A673 (cell line): Measurements from ENCODE around the gene OR2Y1. TPM values are rescaled to one million over a fixed set of nuclear protein-coding genes. Genes with fewer than 3 reads are reported as not detected.
"Not testable (repeated sequence)": the region's sequence is repeated elsewhere in the genome, so short reads cannot be mapped to it uniquely, and the experiment has no call there.

Source experiments
- BruUV-seq: library from RNA; stranded (reverse); fragments of 400-500 nt; replicated peaks from 2 replicates; lab custom pipeline; 2021; lab: Mats Ljungman, UMichigan
- CTCF ChIA-PET: fragments of 300-600 bp; sonication (Branson Sonifier 250); formaldehyde crosslinking; loops from one replicate; lab custom pipeline; 2022; ENCODE audit warnings: antibody characterized with exemption; lab: Charles Lee
- POLR2A ChIA-PET: fragments of 300-600 bp; sonication (Branson Sonifier 250); formaldehyde crosslinking; loops from one replicate; lab custom pipeline; 2022; ENCODE audit warnings: antibody characterized with exemption; ENCODE audit not compliant: low non-redundant PET; lab: Charles Lee
- DNase-seq: peaks from one replicate; pipeline ENCODE4 v3.0.0-alpha.2; 2015; ENCODE audit warnings: low spot score
- H3K27ac ChIP-seq: fragments of 200-600 bp; sonication (generic); 2 replicates; pipeline ENCODE4 v1.5.1; 2016; ENCODE audit warnings: mixed run types, low read depth, mild to moderate bottlenecking, mixed read lengths, antibody characterized with exemption, low read length; ENCODE audit not compliant: poor library complexity, severe bottlenecking
- H3K27me3 ChIP-seq: fragments of 200-600 bp; sonication (generic); replicated peaks from 2 replicates; pipeline ENCODE4 v1.6.1; 2017; ENCODE audit warnings: mixed run types, low read depth, mild to moderate bottlenecking, mixed read lengths, antibody characterized with exemption, low read length; ENCODE audit not compliant: insufficient read depth, poor library complexity
- H3K36me3 ChIP-seq: fragments of 200-600 bp; sonication (generic); 2 replicates; pipeline ENCODE4 v1.6.1; 2016; ENCODE audit warnings: mixed run types, mild to moderate bottlenecking, mixed read lengths, antibody characterized with exemption, low read length; ENCODE audit not compliant: insufficient read depth, poor library complexity, severe bottlenecking
- H3K4me1 ChIP-seq: fragments of 200-600 bp; sonication (generic); 2 replicates; pipeline ENCODE4 v1.6.1; 2017; ENCODE audit warnings: mixed run types, mild to moderate bottlenecking, mixed read lengths, antibody characterized with exemption, low read length; ENCODE audit not compliant: insufficient read depth, poor library complexity, severe bottlenecking
- H3K4me3 ChIP-seq: fragments of 200-600 bp; sonication (generic); 2 replicates; pipeline ENCODE4 v1.5.1; 2016; ENCODE audit warnings: low read depth, mixed run types, mild to moderate bottlenecking, mixed read lengths, low read length; ENCODE audit not compliant: poor library complexity, severe bottlenecking
- H3K9me3 ChIP-seq: fragments of 200-600 bp; sonication (generic); 2 replicates; pipeline ENCODE4 v1.6.1; 2016; ENCODE audit warnings: mixed run types, low read depth, mild to moderate bottlenecking, mixed read lengths, antibody characterized with exemption, low read length; ENCODE audit not compliant: poor library complexity, severe bottlenecking
- EZH2 ChIP-seq: fragments of 200-600 bp; sonication (generic); IDR thresholded peaks from 2 replicates; pipeline ENCODE4 v1.6.1; 2017; ENCODE audit warnings: borderline replicate concordance, low read depth, mild to moderate bottlenecking, mixed read lengths, antibody characterized with exemption, low read length; ENCODE audit not compliant: poor library complexity, severe bottlenecking
- intact Hi-C: fragments of 100-400 bp; cut with micrococcal nuclease; formaldehyde crosslinking; loops from one replicate; pipeline ENCODE4 v1.10.0; 2022; ENCODE audit not compliant: unreplicated experiment
- total RNA-seq: library from RNA; stranded (reverse); gene quantifications from 2 replicates; pipeline ENCODE4 v1.2.3, GENCODE V29; 2021
- TF ChIP-seq, protein P1 (sequence below): fragments of 300-800, 200-600 bp; sonication (generic); conservative IDR thresholded peaks from 2 replicates; pipeline ENCODE4 v1.5.1; 2017; ENCODE audit warnings: low read depth, mild to moderate bottlenecking, antibody characterized with exemption, low read length, moderate library complexity, mixed read lengths

OR2Y1 gene
- total RNA-seq, 1 experiment from 2014 or later: not detected

DNA sequence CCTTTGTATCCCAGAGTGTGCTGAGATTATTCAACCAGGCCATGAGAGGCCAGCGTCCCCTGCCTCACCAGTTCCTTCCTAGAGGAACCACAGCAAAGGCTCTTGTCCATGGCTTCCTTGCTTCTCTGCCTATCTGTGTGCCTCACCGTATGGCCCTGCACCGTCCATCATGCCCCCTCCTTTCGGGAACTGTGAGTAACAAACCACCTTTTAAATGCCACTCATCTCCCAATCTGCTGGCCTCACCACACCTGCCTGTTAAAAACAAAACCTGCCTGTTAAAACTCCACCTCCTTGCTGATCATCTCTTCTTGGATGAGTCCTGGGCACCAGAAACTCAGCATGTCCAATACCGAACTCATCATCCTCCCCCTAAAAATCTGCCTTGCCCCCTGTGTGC, 4.4 kb upstream of the OR2Y1 start:
- no peaks in the 10 kb centered on the region for H3K4me1 ChIP-seq
- intact Hi-C loops: no loop called here
- TF ChIP-seq EZH2: no peak
- TF ChIP-seq, protein P1, sequence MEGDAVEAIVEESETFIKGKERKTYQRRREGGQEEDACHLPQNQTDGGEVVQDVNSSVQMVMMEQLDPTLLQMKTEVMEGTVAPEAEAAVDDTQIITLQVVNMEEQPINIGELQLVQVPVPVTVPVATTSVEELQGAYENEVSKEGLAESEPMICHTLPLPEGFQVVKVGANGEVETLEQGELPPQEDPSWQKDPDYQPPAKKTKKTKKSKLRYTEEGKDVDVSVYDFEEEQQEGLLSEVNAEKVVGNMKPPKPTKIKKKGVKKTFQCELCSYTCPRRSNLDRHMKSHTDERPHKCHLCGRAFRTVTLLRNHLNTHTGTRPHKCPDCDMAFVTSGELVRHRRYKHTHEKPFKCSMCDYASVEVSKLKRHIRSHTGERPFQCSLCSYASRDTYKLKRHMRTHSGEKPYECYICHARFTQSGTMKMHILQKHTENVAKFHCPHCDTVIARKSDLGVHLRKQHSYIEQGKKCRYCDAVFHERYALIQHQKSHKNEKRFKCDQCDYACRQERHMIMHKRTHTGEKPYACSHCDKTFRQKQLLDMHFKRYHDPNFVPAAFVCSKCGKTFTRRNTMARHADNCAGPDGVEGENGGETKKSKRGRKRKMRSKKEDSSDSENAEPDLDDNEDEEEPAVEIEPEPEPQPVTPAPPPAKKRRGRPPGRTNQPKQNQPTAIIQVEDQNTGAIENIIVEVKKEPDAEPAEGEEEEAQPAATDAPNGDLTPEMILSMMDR: no peak
- CTCF ChIA-PET: no interaction called here
- H3K4me3 ChIP-seq: no peak overlapping the region
- no peaks in the 10 kb centered on the region for H3K36me3 ChIP-seq
- no TSS peak for BruUV-seq
- H3K27ac ChIP-seq: no peak overlapping the region
- DNase-seq: no peak
- peaks cover 83% of the 10 kb centered on the region for H3K27me3 ChIP-seq
- POLR2A ChIA-PET: no interaction called here
- no peaks in the 10 kb centered on the region for H3K9me3 ChIP-seq

DNA sequence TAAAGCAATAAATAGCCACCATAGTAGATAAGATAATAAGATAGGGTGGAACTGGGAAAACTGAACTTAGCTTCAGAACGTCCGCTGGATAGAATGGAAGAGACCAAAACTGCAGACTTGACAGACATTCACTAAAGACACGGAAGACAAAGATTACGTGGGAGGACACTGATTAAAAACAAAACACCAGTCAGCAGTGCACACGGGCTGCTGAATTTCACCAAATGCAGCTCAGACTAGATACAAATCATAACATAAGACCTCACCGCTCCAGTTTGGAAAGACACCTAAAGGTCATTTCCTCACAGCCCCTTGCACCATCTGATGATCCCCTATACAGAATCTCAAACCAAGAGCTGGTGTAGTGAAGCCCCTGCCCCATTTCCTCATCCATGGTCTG, 2.9 kb upstream of the OR2Y1 start:
- DNase-seq: no peak
- TF ChIP-seq, protein P1: no peak
- no peak for TF ChIP-seq EZH2
- Histone ChIP-seq H3K36me3 (no peaks in the 10 kb centered on the region), H3K27me3 (peaks cover 89% of the 10 kb centered on the region), H3K4me3 (no peak overlapping the region), H3K4me1 (no peaks in the 10 kb centered on the region), H3K9me3 (no peaks in the 10 kb centered on the region), H3K27ac (no peak overlapping the region)
- CTCF ChIA-PET: no interaction called here
- POLR2A ChIA-PET: no interaction called here
- BruUV-seq: no TSS peak
- intact Hi-C loops: no loop called here

DNA sequence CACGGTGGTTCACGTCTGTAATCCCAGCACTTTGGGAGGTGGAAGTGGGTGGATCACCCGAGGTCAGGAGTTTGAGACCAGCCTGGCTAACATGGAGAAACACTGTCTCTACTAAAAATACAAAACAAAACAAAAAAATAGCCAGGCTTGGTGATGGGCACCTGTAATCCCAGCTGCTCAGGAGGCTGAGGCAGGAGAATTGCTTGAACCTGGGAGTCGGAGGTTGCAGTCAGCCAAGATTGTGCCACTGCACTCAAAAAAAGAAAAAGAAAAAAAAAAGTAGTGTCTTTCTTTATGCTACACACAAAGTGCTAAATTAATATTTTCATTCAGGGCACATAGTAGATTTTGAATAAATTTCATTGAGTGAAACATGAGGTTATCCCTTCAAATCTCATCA, 1.1 kb upstream of the OR2Y1 start:
- H3K27ac ChIP-seq, POLR2A ChIA-PET, H3K9me3 ChIP-seq, CTCF ChIA-PET, BruUV-seq, H3K36me3 ChIP-seq, H3K4me1 ChIP-seq, DNase-seq, intact Hi-C loops, H3K4me3 ChIP-seq: not testable (repeated sequence)
- H3K27me3 ChIP-seq: peaks cover 89% of the 10 kb centered on the region

DNA sequence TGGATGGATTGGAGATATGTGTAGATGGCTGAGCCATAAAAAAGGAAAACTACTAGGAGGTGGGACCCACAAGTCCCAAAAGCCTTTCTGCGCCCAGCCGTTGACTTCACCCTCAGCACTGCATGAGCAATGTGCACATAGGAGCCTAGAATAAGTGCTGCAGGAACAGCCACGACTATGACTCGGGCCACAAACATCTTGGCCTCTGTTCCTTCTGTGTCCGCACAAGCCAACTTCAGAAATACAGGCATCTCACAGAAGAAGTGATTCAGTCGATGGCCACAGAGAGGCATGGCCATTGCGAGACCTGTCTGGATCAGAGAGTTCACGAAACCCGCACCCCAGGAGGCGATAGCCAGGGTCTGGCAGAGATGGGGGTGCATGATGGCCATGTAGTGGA, 587 bp downstream of the OR2Y1 start:
- no peak for DNase-seq
- intact Hi-C loops: no loop called here
- no TSS peak for BruUV-seq
- H3K4me1 ChIP-seq: no peaks in the 10 kb centered on the region
- ChIA-PET POLR2A (no interaction called here), CTCF (no interaction called here)
- no peaks in the 10 kb centered on the region for H3K36me3 ChIP-seq
- peaks cover 79% of the 10 kb centered on the region for H3K27me3 ChIP-seq
- no peak overlapping the region for H3K4me3 ChIP-seq
- no peaks in the 10 kb centered on the region for H3K9me3 ChIP-seq
- TF ChIP-seq, protein P1: no peak
- no peak for TF ChIP-seq EZH2
- H3K27ac ChIP-seq: no peak overlapping the region
